NCI-H146 treated with DMSO at 0.1 percent for 48 hours (cell line): ENCODE results near the gene TFAP2D.

Source experiments
- DNase-seq: peaks from one replicate; lab custom pipeline; 2025; ENCODE audit not compliant: unreplicated experiment; lab: John Stamatoyannopoulos, UW

TFAP2D gene

GRCh38 chr6:50718566-50718965 lies 5.2 kb downstream of the TFAP2D start:
- no peak for DNase-seq

- DNase-seq = no peak
Measured at GRCh38 chr6:50720623-50721022, 7.3 kb downstream of the TFAP2D start.

GRCh38 chr6:50721978-50722377 lies 8.7 kb downstream of the TFAP2D start:
- no peak for DNase-seq

GRCh38 chr6:50722829-50723554 lies 9.7 kb downstream of the TFAP2D start:
- DNase-seq = no peak

GRCh38 chr6:50724381-50725124 lies 11.2 kb downstream of the TFAP2D start:
- no peak for DNase-seq

GRCh38 chr6:50734488-50734887 lies 21.2 kb downstream of the TFAP2D start:
- no peak for DNase-seq

GRCh38 chr6:50742161-50742560 lies 28.8 kb downstream of the TFAP2D start:
- DNase-seq = no peak

GRCh38 chr6:50744976-50745375 lies 31.6 kb downstream of the TFAP2D start:
- DNase-seq = no peak

- DNase-seq = no peak
Measured at GRCh38 chr6:50762798-50763197, 49.5 kb downstream of the TFAP2D start.

- DNase-seq = no peak
Measured at GRCh38 chr6:50778696-50779095, 65.4 kb downstream of the TFAP2D start.

- no peak for DNase-seq
Measured at GRCh38 chr6:50780382-50780781, 67.1 kb downstream of the TFAP2D start.

GRCh38 chr6:50785921-50786320 lies 72.6 kb downstream of the TFAP2D start:
- DNase-seq = no peak

- DNase-seq = no peak
Measured at GRCh38 chr6:50791900-50792508, 78.7 kb downstream of the TFAP2D start.

GRCh38 chr6:50792771-50793170 lies 79.4 kb downstream of the TFAP2D start:
- no peak for DNase-seq

GRCh38 chr6:50795574-50795973 lies 82.2 kb downstream of the TFAP2D start:
- no peak for DNase-seq

GRCh38 chr6:50804283-50804682 lies 91.0 kb downstream of the TFAP2D start:
- DNase-seq = no peak

- DNase-seq = no peak
Measured at GRCh38 chr6:50807035-50807434, 93.7 kb downstream of the TFAP2D start.

- DNase-seq = no peak
Measured at GRCh38 chr6:50815436-50816114, 102.2 kb downstream of the TFAP2D start.

GRCh38 chr6:50816115-50816675 lies 102.9 kb downstream of the TFAP2D start:
- DNase-seq = peak; percentile 8

- DNase-seq = no peak
Measured at GRCh38 chr6:50816947-50817645, 103.8 kb downstream of the TFAP2D start.

- no peak for DNase-seq
Measured at GRCh38 chr6:50817646-50817950, 104.3 kb downstream of the TFAP2D start.
